Stimulated activated effector memory CD8-positive, alpha-beta T cell treated with anti-CD3 and anti-CD28 coated beads, Interleukin-12 subunit alpha, Interleukin-12 subunit beta, amount 100 ng/mL, for 72 hours (primary cell): Measurements from ENCODE around the gene RAP1GAP.
A peak's percentile ranks its signal among the peaks of the same experiment; 100 is the strongest.

Experiments used
- ATAC-seq: fragments of 150-1000 bp; cut with Tn5 transposase; 2 replicates; pipeline ENCODE4 v1.10.0; 2021
- DNase-seq, 2 donors: peaks; one replicate each; pipeline ENCODE4 v3.0.0; 2021 to 2022; ENCODE audit warnings: low spot score in 2 of 2
- H3K27ac Mint-ChIP-seq: one replicate; pipeline ENCODE4 v1.8.0; 2022; ENCODE audit warnings: mild to moderate bottlenecking, mixed read lengths
- H3K36me3 Mint-ChIP-seq: one replicate; pipeline ENCODE4 v1.8.0; 2022; ENCODE audit warnings: mild to moderate bottlenecking, mixed read lengths
- H3K4me1 Mint-ChIP-seq: one replicate; pipeline ENCODE4 v1.8.0; 2022; ENCODE audit warnings: mixed read lengths
- H3K4me3 Mint-ChIP-seq: one replicate; pipeline ENCODE4 v1.8.0; 2022; ENCODE audit warnings: mild to moderate bottlenecking, mixed read lengths
- H3K9me3 Mint-ChIP-seq: one replicate; pipeline ENCODE4 v1.8.0; 2022; ENCODE audit warnings: mixed read lengths

RAP1GAP gene

DNA sequence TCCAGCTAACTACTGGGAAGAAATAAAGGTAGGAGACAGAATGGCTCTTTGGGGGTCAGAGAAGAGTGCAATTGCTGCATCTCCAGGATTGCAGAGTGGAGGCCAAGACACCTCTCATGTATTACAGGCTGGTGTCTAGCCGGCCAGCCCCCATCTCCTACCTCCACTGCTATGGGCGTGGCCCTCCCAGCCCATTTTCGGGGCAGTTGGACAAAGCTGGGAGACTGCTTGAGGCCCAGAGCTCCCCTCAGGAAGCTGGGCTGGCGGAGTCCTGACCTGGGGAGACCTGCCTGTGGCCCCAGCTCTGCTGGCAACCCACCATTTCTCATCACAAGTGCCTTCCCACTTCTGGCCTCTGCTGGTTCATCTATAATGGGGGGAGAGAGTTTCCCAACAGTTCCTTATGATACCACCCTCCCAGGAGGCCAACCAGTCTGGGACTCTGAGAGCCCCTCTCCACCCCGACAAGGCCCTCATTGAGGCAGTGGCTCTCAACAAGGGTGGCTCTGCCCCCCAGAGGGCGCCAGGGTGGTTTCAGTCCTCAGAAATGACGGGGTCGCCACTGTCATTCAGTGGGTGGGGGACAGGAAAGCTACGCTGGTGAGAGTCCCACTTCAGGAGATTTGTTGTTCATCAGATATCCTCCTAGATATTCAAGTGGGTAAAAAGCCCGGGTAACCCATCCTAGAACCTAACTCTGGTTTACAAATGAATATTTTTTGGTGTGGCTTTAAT lies 11.5 kb downstream of the RAP1GAP start:
- no peak for DNase-seq
- no peak overlapping the region for H3K4me3 Mint-ChIP-seq
- ATAC-seq, result no peak
- H3K4me1 Mint-ChIP-seq, result peaks cover 8% of the 10 kb centered on the region
- H3K36me3 Mint-ChIP-seq, result peaks cover 5% of the 10 kb centered on the region
- H3K27ac Mint-ChIP-seq, result no peak overlapping the region
- H3K9me3 Mint-ChIP-seq, result no peaks in the 10 kb centered on the region

DNA sequence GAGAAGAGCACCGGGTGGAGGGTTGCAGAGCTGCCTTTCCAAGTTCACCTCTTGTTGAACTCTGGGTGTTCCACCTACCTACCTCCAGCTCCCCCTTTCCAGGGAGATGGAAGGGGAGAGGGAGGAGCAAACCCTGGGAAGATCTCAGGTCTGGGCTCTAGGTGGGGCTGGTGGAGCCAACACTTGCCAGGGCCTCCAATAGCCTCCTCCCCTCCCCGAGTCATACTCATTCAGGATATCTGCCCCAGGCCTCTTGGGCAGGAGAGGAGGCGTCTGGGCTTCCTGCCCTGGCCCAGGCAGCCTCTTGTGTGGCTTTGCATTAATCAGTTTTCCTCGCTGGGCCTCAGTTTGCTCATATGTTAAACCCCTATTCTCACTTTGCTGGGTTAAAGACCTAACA lies 13.4 kb downstream of the RAP1GAP start:
- Mint-ChIP-seq H3K9me3 (no peaks in the 10 kb centered on the region), H3K4me1 (peaks cover 23% of the 10 kb centered on the region), H3K4me3 (no peak overlapping the region), H3K27ac (no peak overlapping the region), H3K36me3 (peaks cover 5% of the 10 kb centered on the region)
- ATAC-seq (no peak), DNase-seq (no peak)

DNA sequence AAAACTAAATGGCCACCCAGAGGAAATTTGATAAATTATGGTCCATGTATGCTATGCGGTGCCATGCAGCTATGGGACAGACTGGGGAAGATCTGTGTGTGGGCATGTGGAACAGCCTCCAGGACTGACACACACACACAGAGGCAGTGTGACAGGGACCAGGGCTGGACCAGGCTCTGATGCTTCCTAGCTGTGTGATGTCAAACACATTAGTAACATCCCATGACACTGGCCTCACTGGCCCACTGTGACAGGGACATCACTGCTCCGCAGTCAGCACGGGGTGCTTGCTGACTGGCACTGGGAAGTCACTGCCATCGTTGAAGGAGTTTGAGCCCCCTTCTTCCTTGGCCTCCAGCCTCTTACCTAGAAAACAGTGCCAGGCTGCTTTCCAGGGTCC lies 13.9 kb downstream of the RAP1GAP start:
- H3K27ac Mint-ChIP-seq, result no peak overlapping the region
- H3K4me3 Mint-ChIP-seq, result no peak overlapping the region
- DNase-seq (no peak), ATAC-seq (no peak)
- H3K9me3 Mint-ChIP-seq, result no peaks in the 10 kb centered on the region
- H3K36me3 Mint-ChIP-seq, result peaks cover 5% of the 10 kb centered on the region
- peaks cover 24% of the 10 kb centered on the region for H3K4me1 Mint-ChIP-seq

DNA sequence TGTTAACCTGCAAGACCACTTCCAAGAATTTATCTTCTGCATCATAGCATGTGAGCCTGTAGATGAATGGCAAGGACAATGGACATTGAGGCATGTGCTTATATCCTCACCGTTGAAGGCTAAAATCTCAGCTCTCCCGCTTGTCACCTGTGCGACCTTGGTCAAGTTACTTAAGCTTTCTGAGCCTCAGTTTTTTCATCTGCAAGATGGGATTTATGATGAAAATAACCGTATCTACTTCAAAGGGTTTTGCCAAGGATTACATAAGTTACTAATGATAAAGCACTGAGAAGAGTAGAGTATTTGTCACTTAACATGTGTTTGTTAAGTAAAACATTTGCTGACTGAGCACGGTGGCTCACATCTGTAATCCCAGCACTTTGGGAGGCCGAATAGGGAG lies 14.9 kb downstream of the RAP1GAP start:
- Mint-ChIP-seq H3K9me3 (no peaks in the 10 kb centered on the region), H3K4me3 (no peak overlapping the region), H3K27ac (no peak overlapping the region), H3K4me1 (peaks cover 17% of the 10 kb centered on the region), H3K36me3 (peaks cover 4% of the 10 kb centered on the region)
- DNase-seq (no peak), ATAC-seq (no peak)

DNA sequence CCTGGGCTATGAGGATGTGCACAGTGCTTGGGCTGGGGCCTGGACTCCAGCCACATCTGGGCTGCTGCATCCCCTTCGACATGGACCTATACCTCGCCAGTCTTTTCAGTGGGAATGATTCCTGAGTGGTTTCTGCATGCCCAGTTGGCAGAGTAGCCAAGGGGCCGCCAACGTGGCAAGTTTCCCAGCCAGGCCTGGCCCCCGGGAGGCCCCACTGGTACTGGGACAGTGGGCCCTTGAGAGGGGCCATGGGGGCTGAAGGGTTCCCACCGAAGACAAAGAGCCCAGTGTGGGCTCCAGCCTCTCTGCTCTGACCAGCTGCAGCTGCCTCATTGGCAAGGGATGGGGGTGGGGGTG lies 15.4 kb downstream of the RAP1GAP start:
- no peak overlapping the region for H3K4me3 Mint-ChIP-seq
- no peaks in the 10 kb centered on the region for H3K36me3 Mint-ChIP-seq
- peaks cover 17% of the 10 kb centered on the region for H3K4me1 Mint-ChIP-seq
- ATAC-seq (no peak), DNase-seq (no peak)
- H3K27ac Mint-ChIP-seq, result no peak overlapping the region
- H3K9me3 Mint-ChIP-seq, result no peaks in the 10 kb centered on the region

DNA sequence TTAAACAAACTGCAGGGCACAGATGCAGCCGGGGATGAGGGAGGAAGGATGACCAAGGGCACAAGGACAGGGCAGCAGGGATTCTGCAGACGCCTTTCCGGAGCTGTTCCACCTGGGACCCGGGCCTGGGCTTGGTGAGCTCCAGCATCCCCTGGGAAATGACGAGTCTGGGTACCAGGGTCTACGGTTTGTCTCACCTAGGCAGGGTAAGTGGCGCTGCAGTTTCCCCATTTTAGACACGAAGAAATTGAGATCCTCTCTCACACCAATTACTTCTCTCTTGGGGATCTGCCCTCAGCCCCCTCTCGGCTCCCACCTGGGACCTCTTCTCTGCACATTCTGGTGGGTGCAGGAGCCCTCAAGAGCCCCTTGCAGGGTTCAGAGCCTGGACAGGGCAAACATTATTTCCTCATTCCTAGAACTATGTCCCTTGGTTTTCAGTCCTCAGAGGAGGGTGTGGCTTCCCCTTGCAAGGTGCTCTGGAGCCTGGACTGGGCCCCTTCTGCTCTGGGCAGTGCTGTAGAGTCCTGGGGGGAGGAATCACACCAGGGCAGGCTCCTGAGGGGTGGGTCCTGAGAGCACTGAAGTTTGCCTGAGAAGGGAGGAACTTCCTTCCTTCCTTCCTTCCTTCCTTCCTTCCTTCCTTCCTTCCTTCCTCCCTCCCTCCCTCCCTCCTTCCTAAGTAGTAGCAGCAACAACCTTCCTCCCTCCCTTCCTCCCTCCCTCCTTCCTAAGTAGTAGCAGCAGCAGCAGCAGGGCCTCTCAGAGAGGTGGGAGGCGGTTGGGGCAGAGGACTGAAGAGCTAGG lies 16.0 kb downstream of the RAP1GAP start:
- no peak for DNase-seq
- peak overlapping the region; percentile 78 for H3K4me3 Mint-ChIP-seq
- no peaks in the 10 kb centered on the region for H3K36me3 Mint-ChIP-seq
- H3K4me1 Mint-ChIP-seq, result peaks cover 17% of the 10 kb centered on the region
- H3K27ac Mint-ChIP-seq, result no peak overlapping the region
- ATAC-seq, result no peak
- no peaks in the 10 kb centered on the region for H3K9me3 Mint-ChIP-seq

DNA sequence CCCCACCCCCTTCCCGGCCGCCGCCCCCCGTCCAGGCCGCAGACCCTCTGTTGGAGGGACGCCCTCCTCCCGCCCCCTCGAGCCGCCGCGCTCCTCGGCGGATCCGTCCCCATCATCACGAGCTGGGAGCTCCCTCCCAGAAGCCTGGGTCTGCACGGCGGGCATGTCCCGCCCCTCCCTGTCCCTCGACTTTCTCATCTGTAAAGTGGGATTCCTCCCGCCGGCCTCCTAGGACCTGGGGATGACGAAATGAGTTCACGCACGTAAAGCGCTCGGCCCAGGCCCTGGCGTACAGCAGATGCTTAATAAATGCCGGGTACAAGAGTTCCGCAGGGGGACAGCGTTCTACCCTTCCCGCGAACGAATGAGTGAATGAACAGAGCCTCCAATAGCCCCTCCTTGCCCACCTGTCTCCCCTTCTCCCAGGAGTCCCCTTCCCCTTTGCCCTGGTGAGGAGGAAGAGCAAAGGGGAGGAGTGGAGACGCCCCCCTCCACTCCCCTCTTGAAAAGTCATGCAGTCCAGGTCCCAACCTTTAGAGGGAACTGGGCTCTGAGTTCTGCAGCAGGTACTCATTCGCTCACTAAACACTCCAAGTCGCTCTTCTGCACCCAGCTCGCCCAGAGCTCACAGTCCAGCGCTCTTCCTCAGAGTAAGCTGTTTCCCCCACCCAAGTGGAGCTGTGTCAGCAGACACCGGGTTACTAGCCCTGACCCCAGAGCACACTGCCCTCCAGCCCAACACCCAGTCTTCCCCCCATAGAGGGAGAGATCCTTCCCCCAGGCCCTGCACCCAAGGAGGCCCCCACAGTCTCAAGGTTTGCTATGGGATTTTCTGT lies 16.8 kb downstream of the RAP1GAP start:
- Mint-ChIP-seq H3K9me3 (no peaks in the 10 kb centered on the region), H3K36me3 (no peaks in the 10 kb centered on the region), H3K27ac (no peak overlapping the region), H3K4me1 (peaks cover 17% of the 10 kb centered on the region), H3K4me3 (peak overlapping the region; percentile 78)
- no peak for DNase-seq
- ATAC-seq, result peak; percentile 2

DNA sequence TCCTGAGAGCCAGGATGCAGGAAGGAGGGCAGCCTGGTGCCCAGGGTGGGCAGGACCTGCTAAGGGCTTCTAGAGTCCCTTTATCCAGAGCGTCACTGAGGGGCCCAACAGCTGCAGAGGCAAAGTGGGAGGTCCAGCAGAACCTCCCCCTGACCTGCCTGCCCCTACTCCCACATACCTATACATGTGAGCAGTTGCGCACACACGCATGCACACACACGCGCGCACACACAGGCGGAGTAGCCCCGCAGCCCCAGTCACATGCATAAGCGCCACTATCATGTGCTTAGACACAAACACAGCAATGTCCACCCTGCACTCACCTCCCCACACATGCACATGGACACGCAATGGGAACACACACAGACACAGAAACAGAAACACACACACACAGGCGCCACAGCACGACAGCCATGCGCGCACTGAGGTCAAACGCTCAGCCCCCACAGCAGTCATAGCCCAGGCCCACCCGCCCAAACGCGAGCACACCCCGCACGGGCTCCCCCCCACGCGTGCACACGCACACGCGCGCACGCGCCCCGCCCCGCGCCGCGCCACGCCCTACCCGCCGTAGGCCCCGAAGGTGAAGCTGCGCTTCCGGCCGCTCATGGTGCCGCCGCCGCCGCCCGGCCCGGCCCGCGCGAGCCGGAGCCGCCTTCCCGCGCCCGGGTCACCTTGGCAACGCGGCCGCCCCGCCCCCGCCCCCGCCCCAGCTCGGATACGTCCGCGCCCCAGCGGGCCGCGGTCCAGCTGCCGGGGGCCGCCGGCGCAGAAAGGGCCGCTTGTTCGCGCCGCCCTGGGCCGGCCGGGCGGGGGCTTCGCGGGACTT lies 17.7 kb downstream of the RAP1GAP start:
- no peaks in the 10 kb centered on the region for H3K36me3 Mint-ChIP-seq
- peaks cover 17% of the 10 kb centered on the region for H3K4me1 Mint-ChIP-seq
- DNase-seq (peak in 1 of 2 donors; percentile 14), ATAC-seq (peak; percentile 75)
- H3K4me3 Mint-ChIP-seq, result peak overlapping the region; percentile 78
- no peak overlapping the region for H3K27ac Mint-ChIP-seq
- H3K9me3 Mint-ChIP-seq, result no peaks in the 10 kb centered on the region

DNA sequence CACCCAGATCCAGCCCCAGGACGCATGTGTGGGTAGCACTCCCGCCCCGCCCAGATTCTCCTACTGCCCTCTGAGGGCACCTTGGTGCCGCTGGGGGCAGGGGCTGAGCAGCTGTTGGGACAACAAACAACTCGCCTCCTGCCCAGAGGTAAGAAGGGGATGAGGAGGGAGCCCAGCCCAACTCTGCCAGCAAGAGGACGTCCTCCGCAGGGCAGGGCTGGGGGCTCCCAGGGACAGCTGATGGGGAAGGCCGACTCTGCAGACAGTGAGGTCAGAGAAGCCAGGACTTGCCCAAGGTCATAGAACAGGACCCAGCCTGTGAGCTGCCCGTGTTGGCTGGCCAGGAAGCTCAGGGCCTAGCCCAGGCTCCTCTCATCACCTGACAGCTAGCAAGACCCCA lies 18.8 kb downstream of the RAP1GAP start:
- Mint-ChIP-seq H3K4me3 (peak overlapping the region; percentile 78), H3K36me3 (no peaks in the 10 kb centered on the region), H3K9me3 (no peaks in the 10 kb centered on the region), H3K27ac (no peak overlapping the region), H3K4me1 (peaks cover 17% of the 10 kb centered on the region)
- DNase-seq (no peak), ATAC-seq (no peak)

DNA sequence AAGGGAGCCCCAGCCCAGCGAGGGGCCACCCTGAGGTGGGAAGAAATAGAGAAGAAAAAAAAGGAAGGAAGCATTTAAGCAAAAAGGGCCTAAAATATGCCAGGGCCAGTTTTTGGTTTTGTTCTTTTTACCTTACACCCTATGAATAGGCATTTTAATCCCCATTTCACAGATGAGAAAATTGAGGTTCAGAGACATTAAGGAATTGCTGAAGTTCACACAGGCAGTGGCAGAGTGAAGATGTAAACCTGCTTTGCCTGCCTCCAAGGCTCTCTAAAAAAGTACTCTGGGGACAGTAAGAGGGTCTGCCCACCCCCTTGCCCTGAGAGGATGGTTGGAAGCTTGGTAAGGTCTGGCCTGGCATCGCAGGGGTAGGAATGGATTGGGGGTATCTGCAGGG lies 19.8 kb downstream of the RAP1GAP start:
- no peak overlapping the region for H3K4me3 Mint-ChIP-seq
- DNase-seq, result no peak
- ATAC-seq, result no peak
- H3K27ac Mint-ChIP-seq, result peak overlapping the region; percentile 59
- H3K36me3 Mint-ChIP-seq, result no peaks in the 10 kb centered on the region
- H3K4me1 Mint-ChIP-seq, result peaks cover 17% of the 10 kb centered on the region
- no peaks in the 10 kb centered on the region for H3K9me3 Mint-ChIP-seq

DNA sequence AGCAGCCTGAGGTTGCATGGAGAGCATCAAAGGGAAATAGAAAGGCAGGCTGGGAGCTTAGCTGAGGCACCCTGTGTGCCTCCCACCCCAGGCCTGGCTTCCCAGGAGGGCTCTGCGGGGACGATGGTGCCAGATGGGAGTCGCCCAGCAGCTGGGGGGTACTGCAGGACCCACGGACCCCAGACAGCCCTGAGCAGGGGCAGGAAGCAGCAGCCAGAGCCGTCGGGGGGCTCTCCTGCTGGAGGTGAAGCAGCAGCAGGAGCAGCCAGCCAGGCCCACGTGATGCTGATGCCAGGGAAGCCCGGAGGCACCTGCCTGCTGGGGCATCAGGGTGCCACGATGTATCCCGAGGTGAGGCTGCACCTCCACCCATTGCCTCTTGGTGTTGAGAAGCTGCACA lies 20.4 kb downstream of the RAP1GAP start:
- Mint-ChIP-seq H3K9me3 (no peaks in the 10 kb centered on the region), H3K4me3 (no peak overlapping the region), H3K27ac (peak overlapping the region; percentile 59), H3K36me3 (no peaks in the 10 kb centered on the region), H3K4me1 (peaks cover 17% of the 10 kb centered on the region)
- DNase-seq (no peak), ATAC-seq (no peak)

DNA sequence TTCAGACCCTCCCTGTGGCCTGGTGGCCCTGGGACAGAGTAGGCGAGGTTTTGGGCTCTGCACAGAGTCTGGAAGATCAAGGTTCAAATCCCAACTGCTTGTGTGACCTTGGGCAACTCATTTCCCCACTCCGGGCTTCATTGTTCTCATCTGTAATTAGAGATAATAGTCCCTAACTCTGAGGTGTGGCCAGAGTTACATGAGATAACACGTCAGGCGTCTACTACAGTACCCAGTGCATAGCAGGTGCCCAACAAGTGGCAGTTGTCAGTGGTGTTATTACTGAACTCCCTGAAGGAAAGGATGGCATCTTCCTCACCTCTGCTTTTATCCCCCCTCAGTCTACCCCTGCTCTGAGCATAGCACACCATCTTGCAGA lies 20.8 kb downstream of the RAP1GAP start:
- no peak overlapping the region for H3K4me3 Mint-ChIP-seq
- H3K36me3 Mint-ChIP-seq, result no peaks in the 10 kb centered on the region
- DNase-seq (no peak), ATAC-seq (no peak)
- H3K9me3 Mint-ChIP-seq, result no peaks in the 10 kb centered on the region
- H3K27ac Mint-ChIP-seq, result no peak overlapping the region
- H3K4me1 Mint-ChIP-seq, result peaks cover 17% of the 10 kb centered on the region

DNA sequence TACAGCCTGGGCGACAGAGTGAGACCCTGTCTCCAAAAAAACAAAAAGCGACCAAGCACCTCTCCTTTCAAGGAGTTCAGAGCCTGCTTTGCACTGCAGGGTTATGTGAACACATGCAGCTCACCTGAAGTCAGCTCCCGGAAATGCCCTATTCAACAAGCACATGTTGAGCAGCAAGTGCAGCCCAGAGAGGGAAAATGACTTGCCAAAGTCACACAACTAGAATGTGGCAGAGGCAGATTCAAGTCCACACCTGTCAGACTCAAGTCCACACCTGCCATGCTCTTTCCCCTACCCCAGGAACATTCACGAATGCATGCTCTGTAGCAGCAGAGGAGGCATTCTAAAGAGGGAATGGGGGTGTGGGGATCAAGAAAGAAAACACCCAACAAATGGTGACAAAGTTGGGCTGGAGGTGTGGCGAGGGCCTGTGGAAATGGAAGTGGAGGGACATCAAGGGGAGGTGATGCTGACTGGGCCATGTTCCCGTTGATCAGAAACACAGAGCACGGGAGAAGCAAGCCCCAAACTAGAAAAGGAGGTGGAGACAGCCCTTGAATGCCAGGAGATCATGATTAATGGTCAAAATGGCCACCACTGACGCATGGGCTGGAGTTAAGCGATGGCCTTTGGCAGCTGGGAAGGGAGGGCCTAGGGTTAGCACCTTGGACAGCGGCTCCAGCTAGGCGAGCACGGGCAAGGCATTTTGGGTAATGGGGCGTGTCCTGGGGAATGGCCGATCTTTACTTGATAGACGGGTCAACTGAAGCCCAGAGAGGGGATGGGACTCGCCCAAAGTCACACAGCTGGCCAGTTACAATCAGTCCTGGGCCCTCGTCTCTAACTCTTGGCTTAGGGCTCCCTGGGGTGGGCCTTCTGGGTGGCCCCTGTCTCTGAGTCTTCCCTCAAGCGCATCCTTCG lies 21.5 kb downstream of the RAP1GAP start:
- peaks cover 17% of the 10 kb centered on the region for H3K4me1 Mint-ChIP-seq
- no peak for ATAC-seq
- DNase-seq, result peak in 1 of 2 donors; percentile 64
- no peak overlapping the region for H3K4me3 Mint-ChIP-seq
- H3K27ac Mint-ChIP-seq, result no peak overlapping the region
- no peaks in the 10 kb centered on the region for H3K9me3 Mint-ChIP-seq
- H3K36me3 Mint-ChIP-seq, result no peaks in the 10 kb centered on the region

DNA sequence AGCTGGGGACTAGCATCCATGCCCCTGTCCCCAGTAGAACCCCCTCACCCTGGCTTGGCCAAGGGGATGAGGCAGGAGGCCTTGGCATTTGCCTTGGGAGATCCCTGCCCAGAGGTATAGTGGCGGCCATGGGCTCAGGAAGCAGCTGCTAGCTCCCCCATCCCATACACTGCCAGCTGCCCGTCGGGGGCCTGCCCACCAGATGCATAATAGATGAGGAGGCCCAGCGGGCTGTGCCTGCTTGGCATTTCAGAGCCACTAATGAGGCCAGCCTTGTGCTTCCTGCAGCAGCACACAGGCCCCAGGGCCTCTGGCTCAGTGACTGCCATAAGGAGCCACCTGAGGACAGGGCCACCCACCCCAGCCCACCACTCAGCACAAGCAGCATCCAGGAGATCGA lies 23.6 kb downstream of the RAP1GAP start:
- no peak overlapping the region for H3K4me3 Mint-ChIP-seq
- H3K36me3 Mint-ChIP-seq, result no peaks in the 10 kb centered on the region
- ATAC-seq, result no peak
- no peak for DNase-seq
- no peaks in the 10 kb centered on the region for H3K4me1 Mint-ChIP-seq
- H3K9me3 Mint-ChIP-seq, result no peaks in the 10 kb centered on the region
- no peak overlapping the region for H3K27ac Mint-ChIP-seq
